ENCODE measurements around the gene WDR59. TPM values are rescaled to one million over a fixed set of nuclear protein-coding genes. Genes with fewer than 3 reads are reported as not detected.
"Not testable (repeated sequence)": the region's sequence is repeated elsewhere in the genome, so short reads cannot be mapped to it uniquely, and the experiment has no call there.

Gene WDR59
- polyA plus RNA-seq, 1 donor = 66.8 TPM

GRCh38 chr16:74939688-74940087 lies 45.2 kb downstream of the WDR59 start:
- H3K27ac ChIP-seq (ENCODE audit: low read length) = no peak overlapping the region
- peaks cover 53% of the 10 kb centered on the region for H3K36me3 ChIP-seq (ENCODE audit: control insufficient read depth, insufficient read depth, low read length)
- H3K4me3 ChIP-seq (ENCODE audit: low read length) = no peak overlapping the region
- no peaks in the 10 kb centered on the region for H3K27me3 ChIP-seq (ENCODE audit: control insufficient read depth, insufficient read depth, low read length)
- no peaks in the 10 kb centered on the region for H3K9me3 ChIP-seq (ENCODE audit: control insufficient read depth, low read depth, low read length)
- DNase-seq = no peak
- H3K4me1 ChIP-seq (ENCODE audit: control insufficient read depth, insufficient read depth, low read length) = no peaks in the 10 kb centered on the region

- no CpG with 5 or more reads among the region's 7 CpGs for WGBS (ENCODE audit: insufficient coverage, low lambda C conversion rate)
- peak in 1 of 2 donors; percentile 7 for DNase-seq
- Histone ChIP-seq H3K4me3 (ENCODE audit: low read length) (no peak overlapping the region), H3K9me3 (ENCODE audit: control insufficient read depth, low read depth, low read length) (no peaks in the 10 kb centered on the region), H3K27me3 (ENCODE audit: control insufficient read depth, insufficient read depth, low read length) (no peaks in the 10 kb centered on the region), H3K36me3 (ENCODE audit: control insufficient read depth, insufficient read depth, low read length) (peaks cover 45% of the 10 kb centered on the region), H3K4me1 (ENCODE audit: control insufficient read depth, insufficient read depth, low read length) (no peaks in the 10 kb centered on the region), H3K27ac (ENCODE audit: low read length) (no peak overlapping the region)
Observed at GRCh38 chr16:74936902-74937560, 47.9 kb downstream of the WDR59 start.

GRCh38 chr16:74931445-74931844 lies 53.5 kb downstream of the WDR59 start:
- Histone ChIP-seq H3K27ac (ENCODE audit: low read length) (no peak overlapping the region), H3K27me3 (ENCODE audit: control insufficient read depth, insufficient read depth, low read length) (no peaks in the 10 kb centered on the region), H3K4me1 (ENCODE audit: control insufficient read depth, insufficient read depth, low read length) (no peaks in the 10 kb centered on the region), H3K9me3 (ENCODE audit: control insufficient read depth, low read depth, low read length) (no peaks in the 10 kb centered on the region), H3K4me3 (ENCODE audit: low read length) (no peak overlapping the region), H3K36me3 (ENCODE audit: control insufficient read depth, insufficient read depth, low read length) (peaks cover 37% of the 10 kb centered on the region)
- no peak for DNase-seq
- no CpG with 5 or more reads among the region's 3 CpGs for WGBS (ENCODE audit: insufficient coverage, low lambda C conversion rate)

- no CpG with 5 or more reads among the region's 2 CpGs for WGBS (ENCODE audit: insufficient coverage, low lambda C conversion rate)
- Histone ChIP-seq H3K27ac (ENCODE audit: low read length) (no peak overlapping the region), H3K4me1 (ENCODE audit: control insufficient read depth, insufficient read depth, low read length) (no peaks in the 10 kb centered on the region), H3K27me3 (ENCODE audit: control insufficient read depth, insufficient read depth, low read length) (no peaks in the 10 kb centered on the region), H3K36me3 (ENCODE audit: control insufficient read depth, insufficient read depth, low read length) (peaks cover 34% of the 10 kb centered on the region), H3K9me3 (ENCODE audit: control insufficient read depth, low read depth, low read length) (no peaks in the 10 kb centered on the region), H3K4me3 (ENCODE audit: low read length) (no peak overlapping the region)
- no peak for DNase-seq
Observed at GRCh38 chr16:74929636-74930035, 55.3 kb downstream of the WDR59 start.

DNA sequence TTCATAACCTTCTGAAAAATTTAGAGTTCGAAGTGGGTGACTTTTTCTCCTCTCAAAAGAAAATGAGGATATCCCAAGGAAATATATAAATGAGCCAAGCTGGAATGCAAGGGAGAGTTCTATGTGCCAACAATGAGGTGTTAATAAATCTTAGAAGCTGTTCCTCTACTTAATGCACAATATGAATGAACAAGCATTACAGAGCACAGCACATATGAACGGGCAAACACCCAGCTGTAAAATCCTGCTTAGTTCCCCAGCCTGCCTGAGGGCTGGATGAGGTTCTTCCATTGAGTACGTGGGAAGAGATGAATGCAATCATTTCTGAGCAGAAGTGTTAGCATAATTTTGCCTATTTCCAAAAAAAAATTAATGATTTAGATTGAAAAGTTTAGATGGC lies 58.1 kb downstream of the WDR59 start:
- H3K36me3 ChIP-seq (ENCODE audit: control insufficient read depth, insufficient read depth, low read length) = peaks cover 41% of the 10 kb centered on the region
- H3K27ac ChIP-seq (ENCODE audit: low read length) = no peak overlapping the region
- no peaks in the 10 kb centered on the region for H3K9me3 ChIP-seq (ENCODE audit: control insufficient read depth, low read depth, low read length)
- H3K4me1 ChIP-seq (ENCODE audit: control insufficient read depth, insufficient read depth, low read length) = no peaks in the 10 kb centered on the region
- H3K4me3 ChIP-seq (ENCODE audit: low read length) = no peak overlapping the region
- H3K27me3 ChIP-seq (ENCODE audit: control insufficient read depth, insufficient read depth, low read length) = no peaks in the 10 kb centered on the region
- 100% methylated on average over 2 of the region's 3 CpGs for whole genome bisulfite sequencing (ENCODE audit: insufficient coverage, low lambda C conversion rate)
- DNase-seq = no peak

DNA sequence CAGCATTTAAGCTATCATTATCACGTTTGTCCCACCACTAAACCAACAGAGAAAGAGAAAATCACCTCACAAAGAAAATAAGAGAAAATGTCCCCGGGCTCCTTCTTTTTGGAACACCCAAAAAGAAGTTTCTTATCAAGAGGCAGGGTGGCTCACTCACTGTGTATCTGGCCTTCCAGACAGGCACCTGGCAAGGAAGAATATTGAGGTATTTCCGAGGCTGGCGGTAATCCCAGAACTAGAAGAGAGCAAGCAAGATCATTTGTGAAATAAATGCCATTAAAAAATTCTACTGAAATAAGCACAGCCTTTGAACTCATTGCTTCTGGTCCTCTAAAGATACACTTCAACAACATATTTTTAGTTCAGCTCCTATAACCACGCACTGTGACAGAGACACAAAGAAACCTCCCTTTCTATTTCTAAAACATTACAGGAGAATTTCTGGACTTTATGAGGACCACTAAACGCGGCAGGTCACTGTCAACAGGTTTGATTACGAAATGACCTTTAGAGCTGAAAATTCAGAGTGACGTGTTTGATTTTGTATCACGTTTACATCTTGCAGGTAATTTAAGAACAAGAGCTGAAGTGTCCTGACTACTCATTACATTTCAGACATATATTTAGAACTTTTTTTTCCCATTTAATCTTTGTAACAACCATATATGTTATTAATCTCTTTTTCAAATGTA lies 61.0 kb downstream of the WDR59 start:
- 100% methylated on average over 1 of the region's 10 CpGs for WGBS (ENCODE audit: insufficient coverage, low lambda C conversion rate)
- Histone ChIP-seq H3K4me3 (ENCODE audit: low read length) (no peak overlapping the region), H3K36me3 (ENCODE audit: control insufficient read depth, insufficient read depth, low read length) (peaks cover 48% of the 10 kb centered on the region), H3K4me1 (ENCODE audit: control insufficient read depth, insufficient read depth, low read length) (no peaks in the 10 kb centered on the region), H3K27ac (ENCODE audit: low read length) (no peak overlapping the region), H3K9me3 (ENCODE audit: control insufficient read depth, low read depth, low read length) (no peaks in the 10 kb centered on the region), H3K27me3 (ENCODE audit: control insufficient read depth, insufficient read depth, low read length) (no peaks in the 10 kb centered on the region)
- DNase-seq = no peak

DNA sequence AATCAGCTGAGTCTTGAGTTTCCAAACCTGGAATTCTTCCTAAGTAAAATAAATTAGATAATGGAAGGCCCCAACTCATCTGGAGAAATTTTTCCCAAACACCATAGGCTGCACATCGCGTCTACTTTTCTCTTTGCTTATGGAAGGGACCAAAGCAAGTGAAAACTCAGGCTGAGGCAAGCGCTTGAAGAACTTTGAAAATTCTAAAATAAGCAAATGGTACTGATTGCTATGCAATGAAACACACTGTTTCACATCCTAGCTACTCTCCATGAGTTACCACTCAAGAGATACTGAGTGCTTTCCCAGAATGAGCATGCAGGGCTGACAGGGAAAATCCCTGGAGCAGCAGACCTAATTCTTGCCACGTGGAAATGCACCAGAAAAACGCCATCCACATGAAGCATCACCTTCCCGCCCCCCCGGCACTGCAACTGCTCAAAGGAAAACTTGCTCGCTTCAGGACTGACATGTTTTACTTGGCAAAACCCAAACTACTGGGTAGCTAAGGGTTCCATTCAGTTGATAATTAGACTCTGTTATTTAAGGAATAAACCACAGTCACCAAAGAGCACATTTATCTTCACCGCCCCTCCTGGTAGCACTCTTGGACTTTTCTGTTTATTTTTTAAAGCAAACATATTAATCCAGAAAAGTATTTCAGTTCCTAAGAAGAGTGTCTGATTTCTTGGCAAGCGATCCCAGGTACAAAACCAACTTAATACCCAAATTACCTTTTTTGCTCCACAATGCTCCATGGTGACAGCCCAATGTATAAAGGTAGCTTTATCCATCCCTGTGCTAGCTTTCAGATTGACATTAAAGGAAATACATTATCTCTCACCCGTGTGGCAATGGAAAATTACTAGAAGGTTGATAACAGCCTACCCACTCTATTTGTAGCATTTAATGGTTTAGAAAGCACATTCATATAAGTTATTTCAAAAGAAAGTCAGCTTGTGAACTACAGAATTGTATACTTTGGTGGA lies 62.5 kb downstream of the WDR59 start:
- H3K27me3 ChIP-seq (ENCODE audit: control insufficient read depth, insufficient read depth, low read length) = no peaks in the 10 kb centered on the region
- no peak overlapping the region for H3K27ac ChIP-seq (ENCODE audit: low read length)
- WGBS (ENCODE audit: insufficient coverage, low lambda C conversion rate) = no CpG with 5 or more reads among the region's 11 CpGs
- no peaks in the 10 kb centered on the region for H3K4me1 ChIP-seq (ENCODE audit: control insufficient read depth, insufficient read depth, low read length)
- no peaks in the 10 kb centered on the region for H3K9me3 ChIP-seq (ENCODE audit: control insufficient read depth, low read depth, low read length)
- no peak overlapping the region for H3K4me3 ChIP-seq (ENCODE audit: low read length)
- H3K36me3 ChIP-seq (ENCODE audit: control insufficient read depth, insufficient read depth, low read length) = peaks cover 48% of the 10 kb centered on the region
- no peak for DNase-seq

GRCh38 chr16:74921051-74921450 lies 63.9 kb downstream of the WDR59 start:
- no peak overlapping the region for H3K27ac ChIP-seq (ENCODE audit: low read length)
- WGBS (ENCODE audit: insufficient coverage, low lambda C conversion rate) = 80% methylated on average over 1 of the region's 3 CpGs
- no peaks in the 10 kb centered on the region for H3K9me3 ChIP-seq (ENCODE audit: control insufficient read depth, low read depth, low read length)
- no peak overlapping the region for H3K4me3 ChIP-seq (ENCODE audit: low read length)
- H3K27me3 ChIP-seq (ENCODE audit: control insufficient read depth, insufficient read depth, low read length) = no peaks in the 10 kb centered on the region
- H3K4me1 ChIP-seq (ENCODE audit: control insufficient read depth, insufficient read depth, low read length) = no peaks in the 10 kb centered on the region
- peaks cover 58% of the 10 kb centered on the region for H3K36me3 ChIP-seq (ENCODE audit: control insufficient read depth, insufficient read depth, low read length)
- no peak for DNase-seq

DNA sequence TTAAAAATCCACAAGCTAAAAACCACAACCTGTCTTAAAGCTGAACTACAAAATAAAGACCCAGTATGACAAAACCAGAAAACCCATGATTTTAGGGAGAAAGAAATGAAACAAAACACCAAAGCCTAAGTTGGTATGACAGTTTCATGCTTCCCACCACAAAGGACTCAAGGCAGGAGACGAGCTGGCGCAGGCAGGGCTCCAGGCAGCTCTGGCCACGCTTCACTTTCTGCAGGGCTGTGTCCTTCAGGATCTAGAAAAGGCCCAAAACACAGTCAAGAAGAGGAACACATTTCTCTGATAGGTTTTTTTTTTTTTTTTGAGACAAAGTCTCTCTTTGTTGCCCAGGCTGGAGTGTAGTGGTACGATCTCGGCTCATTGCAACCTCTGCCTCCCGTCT lies 75.3 kb downstream of the WDR59 start:
- Histone ChIP-seq H3K4me3 (ENCODE audit: low read length) (no peak overlapping the region), H3K4me1 (ENCODE audit: control insufficient read depth, insufficient read depth, low read length) (no peaks in the 10 kb centered on the region), H3K9me3 (ENCODE audit: control insufficient read depth, low read depth, low read length) (peaks cover 28% of the 10 kb centered on the region), H3K36me3 (ENCODE audit: control insufficient read depth, insufficient read depth, low read length) (peaks cover 78% of the 10 kb centered on the region), H3K27ac (ENCODE audit: low read length) (no peak overlapping the region), H3K27me3 (ENCODE audit: control insufficient read depth, insufficient read depth, low read length) (no peaks in the 10 kb centered on the region)
- DNase-seq = no peak
- WGBS (ENCODE audit: insufficient coverage, low lambda C conversion rate) = no CpG with 5 or more reads among the region's 6 CpGs

DNA sequence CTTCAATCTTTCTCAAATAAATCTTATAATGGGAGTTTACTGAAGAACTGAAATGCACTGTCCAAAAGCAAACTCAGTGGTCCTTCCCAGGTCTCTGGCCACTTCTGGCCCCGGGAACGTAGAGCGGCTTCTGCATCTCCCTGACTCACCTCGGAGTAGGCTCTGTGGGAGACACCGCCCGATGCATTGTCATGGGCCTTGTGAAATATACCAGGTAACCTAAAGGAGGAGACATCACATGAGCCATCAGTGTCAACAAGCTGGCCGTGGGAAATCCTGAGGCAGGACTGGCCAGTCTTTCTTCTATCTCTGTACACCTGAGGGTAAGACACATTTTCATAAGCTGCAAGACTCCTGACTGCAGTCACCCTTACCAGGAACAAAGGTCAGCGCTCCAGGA lies 76.2 kb downstream of the WDR59 start:
- no CpG with 5 or more reads among the region's 8 CpGs for WGBS (ENCODE audit: insufficient coverage, low lambda C conversion rate)
- Histone ChIP-seq H3K9me3 (ENCODE audit: control insufficient read depth, low read depth, low read length) (peaks cover 20% of the 10 kb centered on the region), H3K36me3 (ENCODE audit: control insufficient read depth, insufficient read depth, low read length) (peaks cover 71% of the 10 kb centered on the region)
- not testable (repeated sequence) for H3K4me1 ChIP-seq (ENCODE audit: control insufficient read depth, insufficient read depth, low read length); H3K4me3 ChIP-seq (ENCODE audit: low read length); H3K27me3 ChIP-seq (ENCODE audit: control insufficient read depth, insufficient read depth, low read length); H3K27ac ChIP-seq (ENCODE audit: low read length)
- DNase-seq = peak; percentile 10 to 19

Data from large intestine (tissue), 3 donors.